K562 (cell line): ENCODE results near the gene MORC4. TPM values are rescaled to one million over a fixed set of nuclear protein-coding genes. Genes with fewer than 3 reads are reported as not detected.

Source experiments
- ATAC-seq: fragments of 200-7000 bp; cut with Tn5 transposase; 3 replicates; pipeline ENCODE4 v1.9.1; 2020; ENCODE audit warnings: moderate library complexity
- BruUV-seq: library from RNA; stranded (reverse); fragments of 400-500 nt; replicated peaks from 2 replicates; lab custom pipeline; 2021; lab: Mats Ljungman, UMichigan
- CTCF ChIA-PET: fragments of 300-600 bp; formaldehyde crosslinking; extraction: SDS; loops from one replicate; lab custom pipeline; 2021; ENCODE audit warnings: low intra/inter-chr PET ratio; lab: Yijun Ruan, JAX
- POLR2A ChIA-PET: fragments of 300-600, 350-650 bp; sonication (Branson Sonifier 250); formaldehyde crosslinking; extraction: SDS; loops from one replicate; lab custom pipeline; 2021; ENCODE audit warnings: antibody characterized with exemption, inconsistent platforms; lab: Yijun Ruan, JAX
- DNase-seq, 4 experiments: peaks; one replicate each; pipeline versions ENCODE4 v3.0.0 to v3.0.0-alpha.2; 2011 to 2018; ENCODE audit warnings: low spot score in 3 of 4, mixed read lengths in 3 of 4; ENCODE audit errors: extremely low read depth in 1 of 4
- FAIRE-seq: peaks from 2 replicates; lab custom pipeline; 2011; peaks lifted over from hg19 to GRCh38; lab: Jason Lieb, UNC
- H2AFZ ChIP-seq: 2 replicates; pipeline ENCODE4 v1.6.0; 2011; ENCODE audit warnings: low read depth, low read length, control low read depth, inconsistent platforms
- H3K27ac ChIP-seq: fragments of 200-600 bp; 3 replicates; pipeline ENCODE4 v1.8.0; 2011; ENCODE audit warnings: low read depth, mild to moderate bottlenecking, control low read depth, inconsistent platforms, low read length, moderate library complexity, mixed read lengths; ENCODE audit errors: extremely low read depth
- H3K27me3 ChIP-seq, 2 experiments: fragments of 300-600 bp in 1 of 2; 2 replicates in 1 of 2; 3 replicates in 1 of 2; pipeline versions ENCODE4 v1.6.0 to v1.8.0; 2011; ENCODE audit warnings: inconsistent platforms in 2 of 2, low read length in 2 of 2, mild to moderate bottlenecking in 1 of 2, mixed read lengths in 1 of 2, moderate library complexity in 1 of 2; ENCODE audit not compliant: control insufficient read depth in 2 of 2, insufficient read depth in 2 of 2
- H3K36me3 ChIP-seq: fragments of 300-600 bp; 3 replicates; pipeline ENCODE4 v1.8.0; 2011; ENCODE audit warnings: mild to moderate bottlenecking, low read length, inconsistent platforms; ENCODE audit not compliant: control insufficient read depth, insufficient read depth
- H3K4me1 ChIP-seq, 2 experiments: fragments of 200-600 bp in 1 of 2; replicated peaks in 1 of 2; 2 replicates in 1 of 2; 3 replicates in 1 of 2; pipeline versions ENCODE4 v1.5.1 to v1.8.0; 2011; ENCODE audit warnings: inconsistent platforms in 2 of 2, low read length in 2 of 2, mild to moderate bottlenecking in 1 of 2, mixed read lengths in 1 of 2, moderate library complexity in 1 of 2; ENCODE audit not compliant: control insufficient read depth in 2 of 2, insufficient read depth in 2 of 2
- H3K4me2 ChIP-seq: 2 replicates; pipeline ENCODE4 v1.6.1; 2011; ENCODE audit warnings: low read length, control low read depth, inconsistent platforms, mixed read lengths; ENCODE audit not compliant: insufficient read depth
- H3K4me3 ChIP-seq: fragments of 200-600 bp; sonication (generic), shearing (Covaris generic); 2 replicates; pipeline ENCODE4 v1.5.1; 2016; ENCODE audit warnings: control low read depth, inconsistent platforms
- H3K79me2 ChIP-seq: fragments of 200-600 bp; 3 replicates; pipeline ENCODE4 v1.8.0; 2011; ENCODE audit warnings: low read length, inconsistent platforms; ENCODE audit not compliant: control insufficient read depth, insufficient read depth
- H3K9ac ChIP-seq, 2 experiments: 2 replicates each; pipeline versions ENCODE4 v1.6.0 to v1.6.1; 2011; ENCODE audit warnings: low read depth in 2 of 2, low read length in 2 of 2, control low read depth in 1 of 2, inconsistent platforms in 1 of 2, mild to moderate bottlenecking in 1 of 2, mixed read lengths in 1 of 2; ENCODE audit not compliant: insufficient read depth in 1 of 2
- H3K9me1 ChIP-seq: one replicate; pipeline ENCODE4 v1.6.0; 2011; ENCODE audit warnings: inconsistent platforms, mild to moderate bottlenecking, low read length, moderate library complexity; ENCODE audit not compliant: control insufficient read depth, insufficient read depth
- H3K9me3 ChIP-seq: replicated peaks from 2 replicates; pipeline ENCODE4 v1.5.1; 2011; ENCODE audit warnings: low read depth, low read length, inconsistent platforms; ENCODE audit not compliant: control insufficient read depth, insufficient read depth
- H4K20me1 ChIP-seq: replicated peaks from 2 replicates; pipeline ENCODE4 v1.6.1; 2011; ENCODE audit warnings: low read length, inconsistent platforms, mixed read lengths; ENCODE audit not compliant: control insufficient read depth, insufficient read depth
- CREBBP ChIP-seq: IDR thresholded peaks from one replicate; pipeline ENCODE4 v1.6.1; 2012; ENCODE audit warnings: low read depth, mild to moderate bottlenecking, control low read depth, inconsistent platforms, low read length
- ELF4 ChIP-seq: fragments of 450-650 bp; formaldehyde crosslinking; IDR thresholded peaks from 2 replicates; pipeline ENCODE4 v1.4.0; 2022; ENCODE audit warnings: missing genetic modification characterization
- FUS ChIP-seq: fragments of 200-400 bp; formaldehyde crosslinking; optimal IDR thresholded peaks from 2 replicates; pipeline ENCODE3; 2017; ENCODE audit warnings: low read depth, low read length
- XRCC3 ChIP-seq: fragments of 450-650 bp; IDR thresholded peaks from 2 replicates; pipeline ENCODE4 v1.6.1; 2017; ENCODE audit warnings: mild to moderate bottlenecking, moderate library complexity
- ZNF134 ChIP-seq: fragments of 250-450 bp; sonication (Bioruptor Pico); conservative IDR thresholded peaks from 2 replicates; pipeline ENCODE4 v1.4.0; 2020
- ZNF609 ChIP-seq: sonication (generic); formaldehyde crosslinking; IDR thresholded peaks from 2 replicates; pipeline ENCODE4 v1.8.1; 2023; ENCODE audit warnings: missing genetic modification reagents, mild to moderate bottlenecking, borderline replicate concordance
- ZNF79 ChIP-seq: fragments of 250-450 bp; sonication (Bioruptor Pico); IDR thresholded peaks from 2 replicates; pipeline ENCODE4 v1.4.0; 2020; ENCODE audit warnings: low read depth, mild to moderate bottlenecking, moderate library complexity
- WGBS: fragments of 100-300 bp; shearing (Covaris generic); methylation state at CpG from one replicate; pipeline ENCODE4 v1.1.6; 2016; ENCODE audit warnings: low coverage, mixed read lengths; ENCODE audit not compliant: insufficient coverage; ENCODE audit errors: missing lambda C conversion rate; 5-methylcytosine and 5-hydroxymethylcytosine counted together
- in situ Hi-C: fragments of 300-500 bp; cut with MboI; formaldehyde crosslinking; loops from 4 replicates; pipeline ENCODE4 v1.15.0; 2018; ENCODE audit warnings: inconsistent platforms, mixed read lengths
- intact Hi-C: fragments of 100-400 bp; cut with micrococcal nuclease; formaldehyde crosslinking; loops from 2 replicates; pipeline ENCODE4 v1.14.2; 2022
- polyA plus RNA-seq, 8 experiments: library from polyadenylated mRNA; depleted of rRNA in 4 of 8; stranded (reverse) in 5 of 8; unstranded in 3 of 8; fragments of >200 nt; fragmentation: Nextera tagmentation in 2 of 8; fragmentation: Illumina TruSeq in 1 of 8; extraction: Ambion mirVana in 2 of 8; extraction: Trizol in 1 of 8; gene quantifications; 2 replicates each; pipeline versions ENCODE4 v1.2.1 to v1.2.3, GENCODE V29; 2011 to 2014; ENCODE audit warnings: inconsistent platforms in 1 of 8, missing spikeins in 1 of 8
- total RNA-seq, 7 experiments: library from RNA; depleted of rRNA in 6 of 7; stranded (reverse); fragments of >200 nt in 6 of 7; fragmentation: Illumina TruSeq in 2 of 7; extraction: Trizol in 2 of 7; gene quantifications; 2 replicates each; pipeline versions ENCODE4 v1.2.1 to v1.2.3, GENCODE V29; 2011 to 2021; ENCODE audit warnings: low replicate concordance in 1 of 7
- TF ChIP-seq, protein P1 (sequence below): sonication (generic); formaldehyde crosslinking; IDR thresholded peaks from 2 replicates; pipeline ENCODE4 v1.8.0; 2022; ENCODE audit warnings: mild to moderate bottlenecking, missing genetic modification reagents
- TF ChIP-seq, protein P2 (sequence below), 2 experiments: fragments of 450-650 bp; conservative IDR thresholded peaks; 2 replicates each; pipeline ENCODE4 v1.6.1; 2017; ENCODE audit warnings: mild to moderate bottlenecking in 2 of 2, moderate library complexity in 2 of 2

Gene MORC4
- total and polyA plus RNA-seq, 9 of the 15 experiments (the other 6 are each of a cell fraction or from before 2014, with no cell fraction given), result 0.04 to 0.53 (median 0.18) TPM

DNA sequence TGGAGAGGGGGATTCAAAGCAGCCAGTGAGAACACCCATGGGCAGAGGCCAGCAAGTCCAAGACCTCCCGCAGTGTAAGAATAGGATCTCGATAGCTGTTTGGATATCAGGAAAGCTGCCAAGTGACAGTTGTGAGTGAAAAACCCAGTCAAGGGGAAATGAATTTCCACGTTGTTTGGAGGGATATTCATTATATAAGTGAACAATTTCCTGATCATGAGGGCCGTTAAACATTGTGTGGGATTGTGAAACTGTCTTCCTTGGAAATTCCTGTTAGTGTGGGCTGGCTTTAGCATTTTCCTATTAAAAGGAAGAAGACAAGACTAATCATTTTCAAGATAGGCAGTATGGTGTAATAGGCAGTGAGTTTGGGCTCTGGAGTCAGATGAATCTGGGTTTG lies 64.8 kb downstream of the MORC4 start:
- 3% methylated on average over 4 of the region's 4 CpGs for WGBS
- in situ Hi-C loops (no loop called here), intact Hi-C loops (no loop called here)
- H3K36me3 ChIP-seq, result no peaks in the 10 kb centered on the region
- no peak overlapping the region for H2AFZ ChIP-seq
- no peak overlapping the region for H3K9ac ChIP-seq
- ATAC-seq (no peak), DNase-seq (no peak), FAIRE-seq (no peak)
- no peaks in the 10 kb centered on the region for H4K20me1 ChIP-seq
- BruUV-seq, result no TSS peak
- H3K4me3 ChIP-seq, result no peak overlapping the region
- ChIA-PET POLR2A (no interaction called here), CTCF (no interaction called here)
- no peak overlapping the region for H3K4me2 ChIP-seq
- H3K4me1 ChIP-seq, result no peaks in the 10 kb centered on the region; a peak in 2 of 5 replicates
- no peaks in the 10 kb centered on the region for H3K9me1 ChIP-seq
- peaks cover 0 to 7% of the 10 kb centered on the region in 2 experiments; a peak in 1 of 5 replicates for H3K27me3 ChIP-seq
- no peaks in the 10 kb centered on the region for H3K9me3 ChIP-seq
- no peak overlapping the region for H3K27ac ChIP-seq
- no peaks in the 10 kb centered on the region for H3K79me2 ChIP-seq
- TF ChIP-seq ZNF134 (CRISPR knock-in tag) (no peak), ZNF609 (CRISPR knock-in tag) (no peak), FUS (no peak), XRCC3 (no peak), ZNF79 (no peak), CREBBP (no peak), ELF4 (CRISPR knock-in tag) (no peak)
- TF ChIP-seq, protein P1, sequence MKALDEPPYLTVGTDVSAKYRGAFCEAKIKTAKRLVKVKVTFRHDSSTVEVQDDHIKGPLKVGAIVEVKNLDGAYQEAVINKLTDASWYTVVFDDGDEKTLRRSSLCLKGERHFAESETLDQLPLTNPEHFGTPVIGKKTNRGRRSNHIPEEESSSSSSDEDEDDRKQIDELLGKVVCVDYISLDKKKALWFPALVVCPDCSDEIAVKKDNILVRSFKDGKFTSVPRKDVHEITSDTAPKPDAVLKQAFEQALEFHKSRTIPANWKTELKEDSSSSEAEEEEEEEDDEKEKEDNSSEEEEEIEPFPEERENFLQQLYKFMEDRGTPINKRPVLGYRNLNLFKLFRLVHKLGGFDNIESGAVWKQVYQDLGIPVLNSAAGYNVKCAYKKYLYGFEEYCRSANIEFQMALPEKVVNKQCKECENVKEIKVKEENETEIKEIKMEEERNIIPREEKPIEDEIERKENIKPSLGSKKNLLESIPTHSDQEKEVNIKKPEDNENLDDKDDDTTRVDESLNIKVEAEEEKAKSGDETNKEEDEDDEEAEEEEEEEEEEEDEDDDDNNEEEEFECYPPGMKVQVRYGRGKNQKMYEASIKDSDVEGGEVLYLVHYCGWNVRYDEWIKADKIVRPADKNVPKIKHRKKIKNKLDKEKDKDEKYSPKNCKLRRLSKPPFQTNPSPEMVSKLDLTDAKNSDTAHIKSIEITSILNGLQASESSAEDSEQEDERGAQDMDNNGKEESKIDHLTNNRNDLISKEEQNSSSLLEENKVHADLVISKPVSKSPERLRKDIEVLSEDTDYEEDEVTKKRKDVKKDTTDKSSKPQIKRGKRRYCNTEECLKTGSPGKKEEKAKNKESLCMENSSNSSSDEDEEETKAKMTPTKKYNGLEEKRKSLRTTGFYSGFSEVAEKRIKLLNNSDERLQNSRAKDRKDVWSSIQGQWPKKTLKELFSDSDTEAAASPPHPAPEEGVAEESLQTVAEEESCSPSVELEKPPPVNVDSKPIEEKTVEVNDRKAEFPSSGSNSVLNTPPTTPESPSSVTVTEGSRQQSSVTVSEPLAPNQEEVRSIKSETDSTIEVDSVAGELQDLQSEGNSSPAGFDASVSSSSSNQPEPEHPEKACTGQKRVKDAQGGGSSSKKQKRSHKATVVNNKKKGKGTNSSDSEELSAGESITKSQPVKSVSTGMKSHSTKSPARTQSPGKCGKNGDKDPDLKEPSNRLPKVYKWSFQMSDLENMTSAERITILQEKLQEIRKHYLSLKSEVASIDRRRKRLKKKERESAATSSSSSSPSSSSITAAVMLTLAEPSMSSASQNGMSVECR (CRISPR knock-in tag), result no peak
- TF ChIP-seq, protein P2, sequence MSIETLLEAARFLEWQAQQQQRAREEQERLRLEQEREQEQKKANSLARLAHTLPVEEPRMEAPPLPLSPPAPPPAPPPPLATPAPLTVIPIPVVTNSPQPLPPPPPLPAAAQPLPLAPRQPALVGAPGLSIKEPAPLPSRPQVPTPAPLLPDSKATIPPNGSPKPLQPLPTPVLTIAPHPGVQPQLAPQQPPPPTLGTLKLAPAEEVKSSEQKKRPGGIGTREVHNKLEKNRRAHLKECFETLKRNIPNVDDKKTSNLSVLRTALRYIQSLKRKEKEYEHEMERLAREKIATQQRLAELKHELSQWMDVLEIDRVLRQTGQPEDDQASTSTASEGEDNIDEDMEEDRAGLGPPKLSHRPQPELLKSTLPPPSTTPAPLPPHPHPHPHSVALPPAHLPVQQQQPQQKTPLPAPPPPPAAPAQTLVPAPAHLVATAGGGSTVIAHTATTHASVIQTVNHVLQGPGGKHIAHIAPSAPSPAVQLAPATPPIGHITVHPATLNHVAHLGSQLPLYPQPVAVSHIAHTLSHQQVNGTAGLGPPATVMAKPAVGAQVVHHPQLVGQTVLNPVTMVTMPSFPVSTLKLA (conservative IDR thresholded peaks at IDR 0.05), result no peak
